HG03196 (cell line): ENCODE data around the gene PDE12.

Source experiments
- ATAC-seq: cut with Tn5 transposase; IDR thresholded peaks from one replicate; pipeline ENCODE4 v1.9.1; 2021; ENCODE audit not compliant: unreplicated experiment

The PDE12 gene

GRCh38 chr3:57555738-57556458 lies at the start of gene PDE12:
TSS of gene PDE12 (plus strand) at chr3:57556274. CDS start at chr3:57556380, 106 bp downstream.
- peak; percentile 86 for ATAC-seq

- no peak for ATAC-seq
Measured at GRCh38 chr3:57512166-57512565, 43.9 kb upstream of the PDE12 start.

DNA sequence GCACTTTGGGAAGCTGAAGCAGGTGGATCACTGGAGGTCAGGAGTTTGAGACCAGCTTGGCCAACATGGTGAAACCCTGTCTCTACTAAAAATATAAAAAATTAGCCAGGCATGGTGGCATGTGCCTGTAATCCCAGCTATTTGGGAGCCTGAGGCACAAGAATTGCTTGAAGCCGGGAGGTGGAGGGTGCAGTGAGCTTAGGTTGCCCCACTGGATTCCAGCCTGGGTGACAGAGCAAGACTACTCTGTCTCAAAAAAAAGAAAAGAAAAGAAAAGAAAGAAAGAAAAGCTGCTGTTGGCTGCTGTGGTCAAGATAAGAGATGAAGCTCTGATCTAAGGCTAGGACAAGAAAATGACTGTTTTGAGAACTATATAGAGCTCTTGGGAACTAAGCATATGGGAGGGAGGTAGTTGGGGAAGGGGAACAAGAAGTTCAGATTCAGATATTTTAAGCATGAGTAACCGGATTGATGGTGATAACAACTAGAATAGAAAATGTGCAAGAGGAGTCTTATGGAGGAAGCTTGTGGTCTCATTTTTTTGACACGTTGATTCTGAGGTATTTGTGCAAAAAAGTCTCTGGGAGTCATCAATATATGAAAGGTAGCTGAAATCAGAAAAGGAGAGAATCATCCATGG lies 37.7 kb upstream of the PDE12 start:
- ATAC-seq: no peak

- ATAC-seq: no peak
Measured at GRCh38 chr3:57530071-57530608, 25.9 kb upstream of the PDE12 start.

- ATAC-seq: no peak
Measured at GRCh38 chr3:57538465-57538864, 17.6 kb upstream of the PDE12 start.

- no peak for ATAC-seq
Measured at GRCh38 chr3:57544181-57545125, 11.6 kb upstream of the PDE12 start, which contains the start of gene DNAH12. TSS of gene DNAH12 (minus strand) at chr3:57544344. CDS start at chr3:57542870, 1,474 bp downstream.

DNA sequence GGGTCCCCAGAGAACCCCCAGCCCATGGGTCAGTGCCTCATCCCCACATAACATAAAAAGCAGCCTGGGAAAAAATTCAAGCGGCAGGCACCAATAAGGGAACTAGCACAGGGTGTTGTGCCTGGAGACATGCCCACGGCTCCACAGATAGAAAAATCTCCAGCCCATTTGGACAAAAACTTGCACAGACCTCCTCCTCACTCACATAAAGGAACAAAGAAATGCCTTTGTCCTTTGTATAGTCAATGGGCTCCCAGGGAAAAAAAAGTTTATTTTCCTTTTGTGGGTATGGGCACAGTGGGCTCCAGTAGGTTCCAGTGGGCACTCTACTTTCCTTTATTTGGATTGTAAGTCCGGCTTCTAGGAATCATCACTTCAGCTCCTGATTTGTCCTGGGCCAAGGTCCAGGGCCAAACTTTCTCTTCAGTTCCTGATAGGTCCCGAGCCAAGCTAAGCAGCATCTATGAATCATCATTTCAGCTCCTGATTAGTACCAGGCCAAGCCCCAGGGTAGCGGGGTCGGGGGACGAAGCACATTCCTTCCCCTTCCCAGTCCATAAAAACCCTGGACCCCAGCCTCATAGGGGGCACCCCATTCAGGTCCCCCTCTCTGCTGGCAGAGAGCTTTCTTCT lies 10.3 kb upstream of the PDE12 start:
- ATAC-seq: no peak

- ATAC-seq: no peak
Measured at GRCh38 chr3:57546616-57547015, 9.5 kb upstream of the PDE12 start.

GRCh38 chr3:57555306-57555705 lies 768 bp upstream of the PDE12 start:
- ATAC-seq: no peak

- peak; percentile 30 for ATAC-seq
Measured at GRCh38 chr3:57556459-57557084, 498 bp downstream of the PDE12 start.

DNA sequence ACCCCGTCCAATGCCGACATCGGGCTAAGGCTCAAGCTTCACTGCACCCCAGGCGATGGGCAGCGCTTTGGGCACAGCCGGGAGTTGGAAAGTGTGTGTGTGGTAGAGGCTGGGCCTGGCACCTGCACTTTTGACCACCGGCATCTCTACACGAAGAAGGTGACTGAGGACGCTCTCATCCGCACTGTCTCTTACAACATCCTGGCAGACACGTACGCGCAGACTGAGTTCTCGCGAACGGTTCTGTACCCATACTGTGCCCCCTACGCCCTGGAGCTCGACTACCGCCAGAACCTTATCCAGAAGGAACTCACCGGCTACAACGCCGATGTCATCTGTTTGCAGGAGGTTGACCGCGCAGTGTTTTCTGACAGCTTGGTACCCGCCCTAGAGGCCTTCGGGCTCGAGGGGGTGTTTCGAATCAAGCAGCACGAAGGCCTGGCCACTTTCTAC lies 1.0 kb downstream of the PDE12 start:
- peak; percentile 22 for ATAC-seq

- no peak for ATAC-seq
Measured at GRCh38 chr3:57559526-57559925, 3.5 kb downstream of the PDE12 start.

- no peak for ATAC-seq
Measured at GRCh38 chr3:57569859-57570450, 13.9 kb downstream of the PDE12 start.

- no peak for ATAC-seq
Measured at GRCh38 chr3:57570878-57571277, 14.8 kb downstream of the PDE12 start.

- ATAC-seq: no peak
Measured at GRCh38 chr3:57572096-57572495, 16.0 kb downstream of the PDE12 start.

DNA sequence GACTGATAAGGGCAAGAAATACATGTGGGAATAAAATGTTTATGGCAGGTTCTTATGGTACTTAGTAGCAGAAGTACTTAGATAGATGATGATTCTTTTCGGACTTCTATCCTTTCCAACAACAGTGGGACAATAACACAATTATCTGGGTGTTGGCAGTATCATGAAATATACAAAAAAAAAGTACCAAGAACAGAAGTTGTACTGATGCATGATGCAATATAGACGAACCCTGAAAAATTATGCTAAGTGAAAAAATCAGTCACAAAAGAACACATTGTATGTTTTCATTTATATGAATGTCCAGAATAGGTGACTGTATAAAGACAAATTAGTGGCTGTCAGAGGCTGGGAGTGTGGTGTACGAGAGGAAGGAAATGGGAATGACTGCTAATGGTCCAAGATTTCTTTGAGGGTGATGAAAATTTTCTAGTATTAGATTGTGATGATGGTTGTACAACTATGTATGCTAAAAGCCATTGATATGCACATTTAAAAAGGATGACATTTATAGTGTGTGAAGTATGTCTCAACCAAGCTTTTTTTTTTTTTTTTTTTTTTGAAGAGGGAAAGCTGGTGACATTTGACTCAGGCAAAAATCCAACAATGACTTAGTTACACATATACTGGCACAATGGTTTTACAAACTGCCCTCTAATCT lies 20.0 kb downstream of the PDE12 start:
- no peak for ATAC-seq

DNA sequence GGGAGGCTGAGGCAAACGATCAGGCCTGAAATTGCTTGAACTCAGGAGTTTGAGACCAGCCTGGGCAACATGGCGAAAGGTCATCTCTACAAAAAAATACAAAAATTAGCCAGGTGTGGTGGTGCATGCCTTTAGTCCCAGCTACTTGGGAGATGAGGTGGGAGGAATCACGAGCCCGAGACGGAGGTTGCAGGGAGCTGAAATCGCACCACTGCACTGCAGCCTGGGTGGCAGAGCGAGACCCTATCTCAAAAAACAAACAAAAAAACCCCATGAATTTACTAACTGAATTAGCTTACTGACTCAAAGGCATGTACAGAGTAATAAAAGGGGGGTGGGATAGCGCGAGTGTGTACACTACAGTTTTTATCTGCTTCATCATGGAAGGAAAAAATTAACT lies 21.7 kb downstream of the PDE12 start:
- no peak for ATAC-seq

GRCh38 chr3:57582474-57583168 lies 26.5 kb downstream of the PDE12 start:
- no peak for ATAC-seq

GRCh38 chr3:57583544-57583943 lies 27.5 kb downstream of the PDE12 start:
- no peak for ATAC-seq
